ENCODE results near the gene CHN1. TPM values are rescaled to one million over a fixed set of nuclear protein-coding genes. Genes with fewer than 3 reads are reported as not detected.

Gene CHN1
- total and polyA plus RNA-seq, 2 of the 8 experiments (the other 6 are each of a cell fraction or from before 2014, with no cell fraction given), result 54.0 to 65.7 TPM

DNA sequence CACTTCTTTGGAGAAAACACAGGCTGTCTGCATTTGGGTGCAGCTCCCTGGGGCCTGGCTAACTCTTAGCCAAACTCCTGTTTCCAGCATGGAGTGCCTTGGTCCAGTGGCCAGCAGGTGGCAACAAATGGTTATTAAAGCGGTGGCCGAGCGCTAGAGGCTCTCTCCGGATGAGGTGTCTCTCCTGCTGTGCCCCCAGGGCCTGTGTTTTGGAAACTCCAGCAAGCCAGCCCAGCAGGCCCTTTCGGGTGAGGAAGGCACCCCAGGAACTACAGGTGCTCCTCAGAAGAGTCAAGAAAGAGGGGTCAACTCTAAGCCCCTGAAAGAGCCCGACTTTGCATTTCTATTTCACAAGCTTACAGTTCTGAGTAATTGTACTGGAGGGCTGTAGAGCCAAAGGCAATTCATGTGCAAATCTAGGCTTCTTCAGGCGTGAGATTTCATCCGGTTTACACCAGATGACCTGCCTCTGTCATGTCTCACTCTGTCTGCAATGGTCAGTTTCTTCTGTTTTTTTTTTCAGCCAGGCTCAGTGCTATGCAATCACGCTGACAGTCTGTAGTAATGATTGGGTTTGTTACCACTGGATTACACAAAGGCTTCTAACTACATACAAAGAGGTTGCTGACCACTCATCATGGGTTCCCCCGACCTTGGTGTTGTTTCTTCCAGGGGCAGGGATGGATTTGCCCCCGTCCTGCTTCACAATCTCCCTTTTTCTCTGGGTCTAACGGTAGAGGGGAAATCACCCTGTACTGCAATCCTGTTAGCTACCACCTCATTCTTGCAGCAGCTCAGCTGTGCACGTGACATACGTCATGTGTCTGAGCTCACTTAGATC, 233.3 kb downstream of the CHN1 start (continued):
- TF ChIP-seq, protein P1, sequence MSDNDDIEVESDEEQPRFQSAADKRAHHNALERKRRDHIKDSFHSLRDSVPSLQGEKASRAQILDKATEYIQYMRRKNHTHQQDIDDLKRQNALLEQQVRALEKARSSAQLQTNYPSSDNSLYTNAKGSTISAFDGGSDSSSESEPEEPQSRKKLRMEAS (IDR thresholded peaks at IDR 0.05), result 0 out of 2 replicates have a peak, but pooled peaks have one; percentile 11
- peak in 1 of 2 experiments; percentile 66; a peak in 1 of 3 replicates for TF ChIP-seq EP300 (IDR thresholded peaks at IDR 0.05; ENCODE audit: borderline replicate concordance in 1 of 2, low read depth in 2 of 2, low read length in 2 of 2)
- TF ChIP-seq POLR2A (IDR thresholded peaks at IDR 0.05; ENCODE audit: control extremely low read depth in 1 of 2, low read depth in 2 of 2, low read length in 2 of 2), result peak in 1 of 2 experiments; percentile 52; a peak in 2 of 3 replicates

Measured in H1 (cell line).